HepG2 (cell line): ENCODE data around the gene IDH3A.

Experiments used
- AKAP8 ChIP-seq: sonication (generic); formaldehyde crosslinking; IDR thresholded peaks from 2 replicates; pipeline ENCODE4 v1.5.1; 2020; ENCODE audit warnings: mild to moderate bottlenecking, missing genetic modification reagents
- CTCF ChIP-seq: sonication (generic); formaldehyde crosslinking; IDR thresholded peaks from 2 replicates; pipeline ENCODE4 v1.5.0; 2020; ENCODE audit warnings: mild to moderate bottlenecking, missing genetic modification reagents, moderate library complexity
- MNT ChIP-seq: fragments of 450-650 bp; IDR thresholded peaks from 2 replicates; pipeline ENCODE4 v1.6.1; 2016
- NR3C1 ChIP-seq: sonication (generic); formaldehyde crosslinking; IDR thresholded peaks from 2 replicates; pipeline ENCODE4 v1.4.0; 2020; ENCODE audit warnings: missing genetic modification reagents
- POLR2A ChIP-seq, 2 experiments: IDR thresholded peaks; 2 replicates each; pipeline ENCODE4 v1.6.1; 2011; ENCODE audit warnings: low read depth in 2 of 2, low read length in 2 of 2, mild to moderate bottlenecking in 1 of 2, moderate library complexity in 1 of 2; ENCODE audit not compliant: insufficient read depth in 1 of 2
- SIN3A ChIP-seq: IDR thresholded peaks from 2 replicates; pipeline ENCODE4 v1.6.1; 2011; ENCODE audit warnings: low read depth, mild to moderate bottlenecking, control low read depth, low read length, borderline replicate concordance
- STAT5B ChIP-seq: sonication (generic); formaldehyde crosslinking; IDR thresholded peaks from 2 replicates; pipeline ENCODE4 v1.4.0; 2020; ENCODE audit warnings: missing genetic modification reagents
- TOPORS ChIP-seq: sonication (generic); formaldehyde crosslinking; IDR thresholded peaks from 2 replicates; pipeline ENCODE4 v1.8.0; 2023; ENCODE audit warnings: mild to moderate bottlenecking, missing genetic modification reagents
- ZNF44 ChIP-seq: sonication (generic); formaldehyde crosslinking; IDR thresholded peaks from 2 replicates; pipeline ENCODE4 v1.5.1; 2020; ENCODE audit warnings: mild to moderate bottlenecking, missing genetic modification reagents
- ZNF513 ChIP-seq: sonication (generic); formaldehyde crosslinking; conservative IDR thresholded peaks from 2 replicates; pipeline ENCODE4 v1.5.0; 2020; ENCODE audit warnings: missing genetic modification reagents
- ZSCAN9 ChIP-seq: IDR thresholded peaks from 2 replicates; pipeline ENCODE4 v1.6.1; 2016; ENCODE audit warnings: borderline replicate concordance
- TF ChIP-seq, protein P1 (sequence below): sonication (generic); formaldehyde crosslinking; IDR thresholded peaks from 2 replicates; pipeline ENCODE4 v1.8.0; 2022; ENCODE audit warnings: missing genetic modification reagents, mild to moderate bottlenecking, borderline replicate concordance

GRCh38 chr15:78104566-78105475 lies 44.3 kb upstream of the IDH3A start:
- TF ChIP-seq SIN3A (no peak), NR3C1 (CRISPR knock-in tag) (no peak), POLR2A (IDR thresholded peaks at IDR 0.05; ENCODE audit: insufficient read depth in 1 of 2, low read depth in 2 of 2, low read length in 2 of 2) (no peak), AKAP8 (CRISPR knock-in tag) (no peak), ZNF513 (CRISPR knock-in tag) (no peak), ZSCAN9 (CRISPR knock-in tag) (no peak), CTCF (CRISPR knock-in tag) (no peak), ZNF44 (CRISPR knock-in tag) (no peak), STAT5B (no peak), TOPORS (CRISPR knock-in tag) (no peak), MNT (no peak)
- TF ChIP-seq, protein P1, sequence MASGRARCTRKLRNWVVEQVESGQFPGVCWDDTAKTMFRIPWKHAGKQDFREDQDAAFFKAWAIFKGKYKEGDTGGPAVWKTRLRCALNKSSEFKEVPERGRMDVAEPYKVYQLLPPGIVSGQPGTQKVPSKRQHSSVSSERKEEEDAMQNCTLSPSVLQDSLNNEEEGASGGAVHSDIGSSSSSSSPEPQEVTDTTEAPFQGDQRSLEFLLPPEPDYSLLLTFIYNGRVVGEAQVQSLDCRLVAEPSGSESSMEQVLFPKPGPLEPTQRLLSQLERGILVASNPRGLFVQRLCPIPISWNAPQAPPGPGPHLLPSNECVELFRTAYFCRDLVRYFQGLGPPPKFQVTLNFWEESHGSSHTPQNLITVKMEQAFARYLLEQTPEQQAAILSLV (CRISPR knock-in tag): no peak
